GM20000 (cell line): ENCODE data around the gene SLC25A51.

Experiments used
- DNase-seq: peaks from one replicate; pipeline ENCODE4 v3.0.0; 2012; ENCODE audit warnings: low spot score
- TF ChIP-seq, protein P1 (sequence below): IDR thresholded peaks from 2 replicates; pipeline ENCODE4 v1.5.1; 2012; ENCODE audit warnings: mild to moderate bottlenecking, control low read depth; ENCODE audit errors: extremely low read depth, missing control alignments

SLC25A51 gene

DNA sequence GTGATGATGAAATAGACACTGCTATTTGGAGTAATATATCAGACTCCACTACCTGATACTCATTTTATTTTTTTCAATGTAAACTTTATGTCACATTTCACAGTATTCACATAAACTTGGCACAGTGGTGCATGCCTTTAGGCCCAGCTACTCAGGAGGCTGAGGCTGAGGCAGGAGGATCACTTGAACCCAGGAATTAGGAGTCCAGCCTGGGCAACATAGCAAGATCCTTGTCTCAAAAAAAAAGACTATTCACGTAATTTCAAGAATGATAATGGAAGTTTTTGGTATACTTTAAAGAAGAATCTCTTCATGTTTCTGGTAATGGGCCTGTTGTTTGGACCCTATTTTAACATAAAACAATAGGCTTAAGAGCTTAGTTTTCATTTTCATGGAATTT is 47.4 kb downstream of the SLC25A51 start:
- TF ChIP-seq, protein P1, sequence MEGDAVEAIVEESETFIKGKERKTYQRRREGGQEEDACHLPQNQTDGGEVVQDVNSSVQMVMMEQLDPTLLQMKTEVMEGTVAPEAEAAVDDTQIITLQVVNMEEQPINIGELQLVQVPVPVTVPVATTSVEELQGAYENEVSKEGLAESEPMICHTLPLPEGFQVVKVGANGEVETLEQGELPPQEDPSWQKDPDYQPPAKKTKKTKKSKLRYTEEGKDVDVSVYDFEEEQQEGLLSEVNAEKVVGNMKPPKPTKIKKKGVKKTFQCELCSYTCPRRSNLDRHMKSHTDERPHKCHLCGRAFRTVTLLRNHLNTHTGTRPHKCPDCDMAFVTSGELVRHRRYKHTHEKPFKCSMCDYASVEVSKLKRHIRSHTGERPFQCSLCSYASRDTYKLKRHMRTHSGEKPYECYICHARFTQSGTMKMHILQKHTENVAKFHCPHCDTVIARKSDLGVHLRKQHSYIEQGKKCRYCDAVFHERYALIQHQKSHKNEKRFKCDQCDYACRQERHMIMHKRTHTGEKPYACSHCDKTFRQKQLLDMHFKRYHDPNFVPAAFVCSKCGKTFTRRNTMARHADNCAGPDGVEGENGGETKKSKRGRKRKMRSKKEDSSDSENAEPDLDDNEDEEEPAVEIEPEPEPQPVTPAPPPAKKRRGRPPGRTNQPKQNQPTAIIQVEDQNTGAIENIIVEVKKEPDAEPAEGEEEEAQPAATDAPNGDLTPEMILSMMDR = no peak
- DNase-seq = no peak

DNA sequence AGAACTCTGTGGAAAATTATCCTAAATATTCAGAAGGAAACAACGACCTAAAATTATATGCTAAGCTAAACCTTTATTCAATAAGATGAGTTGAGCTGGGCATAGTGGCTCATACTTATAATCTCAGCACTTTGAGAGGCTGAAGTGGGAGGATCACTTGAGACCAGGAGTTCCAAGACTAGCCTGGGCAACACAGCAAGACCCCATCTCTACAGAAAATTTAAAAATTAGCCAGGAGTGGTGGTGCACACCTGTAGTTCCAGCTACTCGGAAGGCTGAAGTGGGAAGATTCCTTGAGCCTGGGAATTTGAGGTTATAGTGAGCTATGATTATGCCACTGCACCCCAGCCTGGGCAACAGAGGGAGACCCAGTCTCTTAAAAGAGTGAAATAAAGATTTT is 51.7 kb downstream of the SLC25A51 start:
- TF ChIP-seq, protein P1 = no peak
- no peak for DNase-seq

DNA sequence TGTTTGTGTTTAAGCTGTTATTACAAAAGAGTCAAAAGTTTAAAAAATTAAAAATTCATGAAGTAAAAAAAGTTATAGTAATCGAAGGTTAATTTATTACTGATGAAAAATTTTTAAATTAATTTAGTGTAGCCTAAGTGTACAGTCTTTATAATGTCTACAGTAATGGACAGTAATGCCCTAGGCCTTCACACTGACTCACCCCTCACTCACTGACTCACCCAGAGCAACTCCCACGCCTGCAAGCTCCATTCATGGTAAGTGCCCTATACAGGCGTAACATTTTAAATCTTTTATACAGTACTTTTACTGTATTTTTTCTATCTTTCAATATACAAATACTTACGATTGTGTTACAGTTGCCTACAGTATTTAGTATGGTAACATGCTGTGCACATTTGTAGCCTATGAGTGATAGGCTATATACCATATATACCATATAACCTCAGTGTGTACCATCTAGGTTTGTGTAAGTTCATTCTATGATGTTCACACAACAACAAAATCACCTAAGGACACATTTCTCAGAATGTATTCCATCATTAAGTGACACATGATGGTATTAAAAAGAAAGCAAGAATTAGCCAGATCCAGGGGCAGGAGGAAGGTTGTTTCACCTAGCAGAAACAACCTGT is 63.2 kb downstream of the SLC25A51 start:
- TF ChIP-seq, protein P1 = no peak
- no peak for DNase-seq

DNA sequence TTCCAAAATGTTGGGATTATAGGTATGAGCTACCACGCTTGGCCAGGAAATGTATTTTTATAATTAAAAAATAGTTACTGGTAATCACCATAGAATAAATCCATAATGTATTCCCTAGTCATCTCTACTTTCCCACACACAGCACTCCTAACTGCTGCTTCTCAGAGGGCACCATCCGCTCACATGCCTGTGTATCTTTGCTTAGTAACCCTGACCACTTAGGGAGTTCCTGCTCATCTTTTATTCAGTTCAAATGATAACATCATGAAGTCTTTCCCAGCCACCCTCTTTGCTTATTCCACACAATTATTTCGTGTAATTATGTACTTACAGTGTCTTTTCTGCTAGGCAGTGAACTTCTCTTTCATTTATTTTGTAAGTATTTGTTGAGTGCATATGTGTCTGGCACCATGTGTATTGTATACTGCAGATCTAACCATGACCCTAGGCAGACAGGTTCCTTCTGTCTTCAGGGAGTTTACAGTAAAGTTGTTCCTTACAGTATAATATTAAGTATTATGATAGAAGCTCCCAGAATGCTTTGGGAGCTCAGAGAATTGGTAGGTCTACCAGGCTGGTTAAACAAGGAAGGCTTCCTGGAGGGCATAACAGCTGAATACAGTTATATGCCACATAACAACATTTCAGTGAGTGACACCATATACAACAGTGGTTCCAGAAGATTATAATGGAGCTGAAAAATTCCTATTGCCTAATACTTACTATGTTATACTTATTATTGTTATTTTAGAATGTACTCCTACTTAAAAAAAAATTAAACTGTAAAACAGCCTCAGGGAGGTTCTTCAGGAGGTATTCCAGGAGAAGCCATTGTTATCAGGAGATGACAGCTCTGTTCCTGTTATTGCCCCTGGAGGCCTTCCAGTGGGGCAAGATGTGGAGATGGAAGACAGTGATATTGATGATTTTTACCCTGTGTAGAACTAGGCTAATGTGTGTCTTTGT is 64.1 kb downstream of the SLC25A51 start:
- DNase-seq = no peak
- TF ChIP-seq, protein P1 = no peak
